Measurements from ENCODE around the gene FANCG. TPM values are rescaled to one million over a fixed set of nuclear protein-coding genes. Genes with fewer than 3 reads are reported as not detected.
A peak's percentile ranks its signal among the peaks of the same experiment; 100 is the strongest.

FANCG gene
- total RNA-seq, 1 donor = 6.9 TPM

GRCh38 chr9:35078066-35078465 lies 1.7 kb downstream of the FANCG start:
- Histone ChIP-seq H3K9me3 (ENCODE audit: low read depth, low read length) (no peaks in the 10 kb centered on the region), H3K4me3 (ENCODE audit: low read length) (no peak overlapping the region)

DNA sequence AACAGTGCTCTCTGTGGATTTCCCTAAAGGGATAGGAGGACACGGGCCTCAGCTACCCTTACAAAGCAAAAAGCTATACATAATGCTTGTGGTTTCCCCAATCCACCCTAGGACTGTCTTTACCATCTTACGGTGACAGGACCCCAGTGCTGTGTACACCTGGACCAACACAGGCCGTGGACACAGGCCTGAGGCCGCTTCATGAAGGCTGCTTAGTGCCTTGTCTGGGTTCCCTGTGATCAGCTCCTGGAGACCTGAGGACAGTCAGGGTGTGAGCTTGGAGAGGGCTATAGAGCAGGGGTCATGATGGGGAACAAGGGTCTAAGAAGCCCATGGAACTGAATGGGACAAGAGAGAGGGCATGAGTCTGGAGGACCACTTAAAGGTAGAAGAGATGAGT lies 2.9 kb downstream of the FANCG start:
- no peaks in the 10 kb centered on the region for H3K27me3 ChIP-seq (ENCODE audit: insufficient read depth, low read length)
- no peaks in the 10 kb centered on the region for H3K9me3 ChIP-seq (ENCODE audit: low read depth, low read length)
- no peak overlapping the region for H3K4me3 ChIP-seq (ENCODE audit: low read length)
- peaks cover 38% of the 10 kb centered on the region for H3K4me1 ChIP-seq (ENCODE audit: insufficient read depth, low read length)

More at GRCh38 chr9:35078066-35078465, 1.7 kb downstream of the FANCG start:
- no peaks in the 10 kb centered on the region for H3K27me3 ChIP-seq (ENCODE audit: insufficient read depth, low read length)
- peaks cover 34% of the 10 kb centered on the region for H3K4me1 ChIP-seq (ENCODE audit: insufficient read depth, low read length)

GRCh38 chr9:35075358-35075757 lies 4.4 kb downstream of the FANCG start:
- Histone ChIP-seq H3K9me3 (ENCODE audit: low read depth, low read length) (no peaks in the 10 kb centered on the region), H3K27me3 (ENCODE audit: insufficient read depth, low read length) (no peaks in the 10 kb centered on the region), H3K4me1 (ENCODE audit: insufficient read depth, low read length) (peaks cover 44% of the 10 kb centered on the region)

GRCh38 chr9:35074791-35075190 lies 5.0 kb downstream of the FANCG start:
- Histone ChIP-seq H3K27me3 (ENCODE audit: insufficient read depth, low read length) (no peaks in the 10 kb centered on the region), H3K4me1 (ENCODE audit: insufficient read depth, low read length) (peaks cover 46% of the 10 kb centered on the region), H3K9me3 (ENCODE audit: low read depth, low read length) (no peaks in the 10 kb centered on the region), H3K4me3 (ENCODE audit: low read length) (no peak overlapping the region)

More at GRCh38 chr9:35075358-35075757, 4.4 kb downstream of the FANCG start:
- no peak overlapping the region for H3K4me3 ChIP-seq (ENCODE audit: low read length)

- H3K27me3 ChIP-seq (ENCODE audit: insufficient read depth, low read length) = no peaks in the 10 kb centered on the region
- H3K4me3 ChIP-seq (ENCODE audit: low read length) = no peak overlapping the region
- H3K9me3 ChIP-seq (ENCODE audit: low read depth, low read length) = no peaks in the 10 kb centered on the region
- H3K4me1 ChIP-seq (ENCODE audit: insufficient read depth, low read length) = peaks cover 47% of the 10 kb centered on the region
These were observed 5.6 kb downstream of the FANCG start for GRCh38 chr9:35074141-35074540.

DNA sequence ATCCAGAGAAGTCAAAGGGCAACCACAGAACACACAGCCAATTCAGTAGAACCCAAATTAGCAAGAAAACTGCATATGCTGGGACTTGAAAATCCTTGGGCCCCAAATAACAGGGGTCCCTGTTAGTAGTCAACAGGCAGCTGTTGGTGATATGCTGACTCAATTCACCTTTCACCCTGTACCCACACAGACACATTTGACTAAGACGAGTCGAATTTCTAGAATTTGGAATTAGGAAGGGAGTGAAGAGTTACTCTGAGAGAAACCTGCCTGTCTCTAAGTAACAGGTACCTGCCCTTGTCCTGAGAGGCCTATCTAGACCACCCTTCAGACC lies 6.5 kb downstream of the FANCG start:
- H3K4me3 ChIP-seq (ENCODE audit: low read length) = no peak overlapping the region
- peaks cover 47% of the 10 kb centered on the region for H3K4me1 ChIP-seq (ENCODE audit: insufficient read depth, low read length)
- H3K9me3 ChIP-seq (ENCODE audit: low read depth, low read length) = no peaks in the 10 kb centered on the region
- H3K27me3 ChIP-seq (ENCODE audit: insufficient read depth, low read length) = no peaks in the 10 kb centered on the region

- H3K27me3 ChIP-seq (ENCODE audit: insufficient read depth, low read length) = no peaks in the 10 kb centered on the region
- H3K4me1 ChIP-seq (ENCODE audit: insufficient read depth, low read length) = peaks cover 47% of the 10 kb centered on the region
- no peaks in the 10 kb centered on the region for H3K9me3 ChIP-seq (ENCODE audit: low read depth, low read length)
- H3K4me3 ChIP-seq (ENCODE audit: low read length) = peak within 1 kb of the TSS; percentile 93
These were observed 7.1 kb downstream of the FANCG start, which contains the start of gene VCP for GRCh38 chr9:35072461-35073278. VCP (minus strand) TSS chr9:35072625; CDS start chr9:35072353, 272 bp downstream.

DNA sequence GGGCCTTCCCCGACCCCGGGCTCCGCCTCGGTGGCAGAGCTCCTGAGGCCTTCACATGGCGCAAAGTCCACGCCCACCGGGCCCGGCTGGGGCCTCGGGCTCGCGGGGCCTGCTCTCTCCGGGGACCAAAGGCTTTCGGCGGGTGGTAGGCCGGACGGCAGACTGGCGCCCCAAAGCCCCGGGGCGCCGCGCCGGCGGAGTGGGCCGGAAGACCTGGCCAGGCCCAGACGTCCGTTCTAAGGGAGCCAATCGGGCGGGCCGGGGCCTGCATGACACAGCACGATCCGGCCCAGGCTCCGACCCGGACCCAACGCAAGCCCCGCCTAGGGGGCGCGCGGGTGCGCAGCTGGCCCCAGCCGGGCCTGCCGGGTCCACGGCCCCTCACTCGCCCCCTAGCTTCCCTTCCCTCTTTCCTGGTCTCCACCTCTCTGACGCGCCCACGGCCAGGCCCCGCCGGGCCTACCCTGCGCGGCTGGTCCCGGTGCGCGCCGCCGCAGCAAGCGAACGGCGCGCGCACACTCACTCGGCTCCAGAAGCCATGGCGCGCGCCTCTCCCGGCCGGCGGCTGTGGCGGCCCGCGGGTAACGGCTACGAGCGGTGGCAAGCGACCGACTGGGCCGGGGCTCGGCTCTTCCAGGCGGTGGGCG lies 7.8 kb downstream of the FANCG start:
- Histone ChIP-seq H3K27me3 (ENCODE audit: insufficient read depth, low read length) (no peaks in the 10 kb centered on the region), H3K4me3 (ENCODE audit: low read length) (peak overlapping the region; percentile 93), H3K4me1 (ENCODE audit: insufficient read depth, low read length) (peaks cover 48% of the 10 kb centered on the region), H3K9me3 (ENCODE audit: low read depth, low read length) (no peaks in the 10 kb centered on the region)

DNA sequence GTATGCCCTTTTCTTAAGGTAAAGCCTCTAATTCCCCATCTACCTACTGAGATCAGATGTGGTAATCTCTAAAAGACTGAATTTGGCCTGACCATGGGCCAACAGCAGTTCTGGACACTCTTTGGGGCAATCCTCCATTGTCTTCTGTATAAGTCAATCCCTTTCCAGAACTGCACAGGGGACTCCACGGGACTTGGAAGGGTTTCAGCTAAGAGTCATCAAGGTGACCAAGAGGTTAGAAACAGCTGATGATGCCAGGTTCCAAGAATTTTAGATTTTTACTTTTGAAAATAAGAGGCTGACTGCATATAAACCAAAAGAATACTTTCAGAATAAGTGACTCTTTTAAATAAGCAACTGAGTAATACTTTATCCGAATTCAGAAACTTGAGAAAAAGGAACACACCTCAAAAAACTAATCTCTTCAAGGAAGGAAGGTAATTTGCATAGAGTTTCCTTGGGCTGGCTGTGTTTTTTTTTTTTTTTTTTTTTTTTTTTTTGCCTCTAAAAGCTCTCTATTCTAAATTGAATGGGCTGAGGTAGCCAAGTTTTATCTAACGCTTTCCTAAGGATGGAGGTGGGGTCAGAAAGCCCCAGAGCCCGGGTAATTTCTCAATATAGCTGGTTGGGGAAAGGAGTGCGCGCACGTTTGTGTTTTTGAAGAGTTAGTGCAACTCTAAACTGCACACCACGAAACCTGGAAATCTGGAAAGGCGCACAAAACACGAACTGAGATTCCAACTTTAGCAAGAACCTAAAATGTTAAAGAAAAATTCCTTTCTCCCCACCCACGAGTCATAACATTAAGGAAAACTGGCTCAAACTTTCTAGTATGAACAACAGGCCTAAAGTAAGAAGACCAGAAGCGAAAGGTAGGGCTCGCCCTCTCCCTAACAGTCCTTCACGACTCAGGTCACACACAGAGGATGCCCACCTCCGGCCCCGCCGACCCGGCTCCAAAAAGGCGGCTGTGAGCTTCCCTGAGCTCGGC lies 8.6 kb downstream of the FANCG start:
- Histone ChIP-seq H3K4me1 (ENCODE audit: insufficient read depth, low read length) (peaks cover 48% of the 10 kb centered on the region), H3K4me3 (ENCODE audit: low read length) (peak overlapping the region; percentile 93)

GRCh38 chr9:35069020-35069419 lies 10.7 kb downstream of the FANCG start:
- H3K9me3 ChIP-seq (ENCODE audit: low read depth, low read length) = no peaks in the 10 kb centered on the region
- no peaks in the 10 kb centered on the region for H3K27me3 ChIP-seq (ENCODE audit: insufficient read depth, low read length)
- no peak overlapping the region for H3K4me3 ChIP-seq (ENCODE audit: low read length)
- peaks cover 48% of the 10 kb centered on the region for H3K4me1 ChIP-seq (ENCODE audit: insufficient read depth, low read length)

More for the DNA sequence above, 8.6 kb downstream of the FANCG start:
- Histone ChIP-seq H3K27me3 (ENCODE audit: insufficient read depth, low read length) (no peaks in the 10 kb centered on the region), H3K9me3 (ENCODE audit: low read depth, low read length) (no peaks in the 10 kb centered on the region)

DNA sequence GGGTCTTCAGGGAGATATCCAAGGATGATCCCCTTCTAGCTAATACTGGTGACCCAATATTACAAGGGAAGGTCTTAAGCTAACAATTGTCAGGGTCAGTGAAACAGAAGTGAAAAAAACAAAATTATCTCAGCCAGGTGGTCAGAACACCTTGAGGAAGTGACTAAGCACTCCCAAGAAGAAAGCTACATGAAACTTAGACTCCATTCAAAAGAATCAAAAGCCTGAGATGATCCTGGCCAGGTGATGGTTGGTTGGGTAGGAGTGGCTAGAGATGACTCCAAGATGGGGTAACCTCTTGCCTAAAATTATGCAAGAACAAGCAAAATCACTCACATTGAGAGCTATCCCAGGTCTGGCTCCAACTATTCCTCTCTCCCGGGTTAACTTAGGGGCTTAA lies 12.7 kb downstream of the FANCG start:
- H3K9me3 ChIP-seq (ENCODE audit: low read depth, low read length) = no peaks in the 10 kb centered on the region
- H3K4me3 ChIP-seq (ENCODE audit: low read length) = no peak overlapping the region
- no peaks in the 10 kb centered on the region for H3K27me3 ChIP-seq (ENCODE audit: insufficient read depth, low read length)
- H3K4me1 ChIP-seq (ENCODE audit: insufficient read depth, low read length) = peaks cover 40% of the 10 kb centered on the region

- Histone ChIP-seq H3K27me3 (ENCODE audit: insufficient read depth, low read length) (no peaks in the 10 kb centered on the region), H3K4me1 (ENCODE audit: insufficient read depth, low read length) (no peaks in the 10 kb centered on the region), H3K4me3 (ENCODE audit: low read length) (no peak overlapping the region), H3K9me3 (ENCODE audit: low read depth, low read length) (no peaks in the 10 kb centered on the region)
These were observed 19.1 kb downstream of the FANCG start for GRCh38 chr9:35060548-35061207.

DNA sequence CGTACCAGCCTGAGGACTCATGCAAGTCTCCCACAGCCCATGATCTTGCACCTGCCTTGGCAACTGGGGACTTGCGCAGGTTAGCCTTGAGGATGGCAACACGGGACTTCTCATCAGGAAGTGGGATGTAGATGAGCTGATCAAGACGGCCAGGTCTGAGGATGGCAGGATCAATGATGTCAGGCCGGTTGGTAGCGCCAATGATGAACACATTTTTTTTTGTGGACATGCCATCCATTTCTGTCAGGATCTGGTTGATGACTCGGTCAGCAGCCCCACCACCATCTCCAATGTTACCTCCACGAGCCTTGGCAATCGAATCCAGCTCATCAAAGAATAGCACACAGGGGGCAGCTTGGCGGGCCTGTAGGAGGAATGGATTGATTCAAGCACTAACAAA lies 20.3 kb downstream of the FANCG start:
- Histone ChIP-seq H3K9me3 (ENCODE audit: low read depth, low read length) (no peaks in the 10 kb centered on the region), H3K4me3 (ENCODE audit: low read length) (no peak overlapping the region), H3K27me3 (ENCODE audit: insufficient read depth, low read length) (no peaks in the 10 kb centered on the region), H3K4me1 (ENCODE audit: insufficient read depth, low read length) (no peaks in the 10 kb centered on the region)

DNA sequence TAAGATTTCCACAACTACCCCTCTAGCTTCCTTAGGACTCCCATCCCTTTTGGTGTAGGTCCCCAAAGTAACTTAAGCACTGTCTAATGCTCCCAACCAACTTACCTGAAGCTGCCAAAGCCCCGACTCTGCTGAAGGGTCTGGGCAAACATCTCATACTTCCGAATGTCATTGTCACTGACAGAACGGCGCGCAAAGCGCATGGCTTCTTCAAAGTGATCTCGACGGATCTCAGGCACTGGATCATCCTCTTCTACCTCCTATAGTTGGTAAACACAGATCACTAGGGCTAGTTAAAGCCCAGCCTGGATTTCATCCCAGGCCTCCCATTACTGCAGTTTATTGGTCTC lies 22.5 kb downstream of the FANCG start:
- no peaks in the 10 kb centered on the region for H3K9me3 ChIP-seq (ENCODE audit: low read depth, low read length)
- H3K4me3 ChIP-seq (ENCODE audit: low read length) = no peak overlapping the region
- H3K27me3 ChIP-seq (ENCODE audit: insufficient read depth, low read length) = no peaks in the 10 kb centered on the region
- H3K4me1 ChIP-seq (ENCODE audit: insufficient read depth, low read length) = no peaks in the 10 kb centered on the region
